HG02763 (cell line): ENCODE data around the gene PCDHA3.
"Not testable (repeated sequence)": the region's sequence is repeated elsewhere in the genome, so short reads cannot be mapped to it uniquely, and the experiment has no call there.

ENCODE experiments used
- ATAC-seq: cut with Tn5 transposase; IDR thresholded peaks from one replicate; pipeline ENCODE4 v1.9.1; 2021; ENCODE audit warnings: mild to moderate bottlenecking, moderate library complexity; ENCODE audit not compliant: unreplicated experiment

The PCDHA3 gene

DNA sequence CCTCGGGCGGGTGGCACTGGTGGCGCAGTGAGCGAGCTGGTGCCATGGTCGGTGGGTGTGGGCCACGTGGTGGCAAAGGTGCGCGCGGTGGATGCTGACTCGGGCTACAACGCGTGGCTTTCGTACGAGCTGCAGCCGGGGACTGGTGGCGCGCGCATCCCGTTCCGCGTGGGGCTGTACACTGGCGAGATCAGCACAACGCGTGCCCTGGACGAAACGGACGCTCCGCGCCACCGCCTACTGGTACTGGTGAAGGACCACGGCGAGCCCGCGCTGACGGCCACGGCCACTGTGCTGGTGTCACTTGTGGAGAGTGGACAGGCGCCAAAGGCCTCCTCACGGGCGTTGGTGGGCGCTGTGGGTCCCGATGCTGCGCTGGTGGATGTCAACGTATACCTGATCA lies 8.0 kb downstream of the PCDHA3 start:
- no peak for ATAC-seq

DNA sequence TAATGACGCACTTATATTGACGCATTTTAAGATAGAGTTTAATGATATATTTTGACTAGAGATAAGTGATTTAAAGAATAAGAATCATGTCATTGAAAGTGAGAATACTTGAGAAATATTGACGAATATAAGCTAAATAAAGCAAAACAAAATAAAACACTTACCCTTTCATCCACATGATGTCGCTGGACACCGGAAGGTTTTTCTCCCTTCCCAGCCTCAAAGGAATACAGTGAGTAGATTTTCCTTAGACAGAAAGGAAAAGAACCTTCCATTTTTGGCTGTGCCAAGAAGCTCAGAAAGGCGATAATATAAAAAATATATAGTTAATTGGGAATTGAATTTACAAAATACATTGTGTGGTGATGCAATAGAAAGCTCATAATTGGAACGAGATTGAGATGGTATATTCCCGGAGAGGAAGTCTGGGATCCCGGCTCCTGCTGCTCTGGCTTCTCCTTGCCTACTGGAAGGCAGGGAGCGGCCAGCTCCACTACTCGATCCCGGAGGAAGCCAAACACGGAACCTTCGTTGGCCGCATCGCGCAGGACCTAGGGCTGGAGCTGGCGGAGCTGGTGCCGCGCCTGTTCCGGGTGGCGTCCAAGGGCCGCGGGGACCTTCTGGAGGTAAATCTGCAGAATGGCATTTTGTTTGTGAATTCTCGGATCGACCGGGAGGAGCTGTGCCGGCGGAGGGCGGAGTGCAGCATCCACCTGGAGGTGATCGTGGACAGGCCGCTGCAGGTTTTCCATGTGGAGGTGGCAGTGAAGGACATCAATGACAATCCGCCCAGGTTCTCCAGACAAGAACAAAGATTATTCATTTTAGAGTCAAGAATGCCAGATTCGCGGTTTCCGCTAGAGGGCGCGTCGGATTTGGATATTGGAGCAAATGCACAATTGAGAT lies 20.8 kb downstream of the PCDHA3 start, which contains the start of gene PCDHA5:
Gene PCDHA5 (plus strand): TSS at position 239 of the 906 bp plus-strand sequence.
- ATAC-seq, result no peak

DNA sequence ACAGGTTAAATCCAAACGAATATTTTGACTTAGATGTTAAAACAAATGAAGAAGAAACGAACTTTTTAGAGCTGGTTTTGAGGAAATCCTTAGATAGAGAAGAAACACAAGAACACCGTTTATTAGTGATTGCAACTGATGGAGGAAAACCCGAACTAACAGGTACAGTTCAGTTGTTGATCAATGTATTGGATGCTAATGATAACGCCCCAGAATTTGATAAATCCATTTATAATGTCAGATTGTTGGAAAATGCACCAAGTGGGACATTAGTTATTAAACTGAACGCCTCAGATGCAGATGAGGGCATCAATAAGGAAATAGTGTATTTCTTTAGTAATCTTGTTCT lies 21.4 kb downstream of the PCDHA3 start:
- no peak for ATAC-seq

DNA sequence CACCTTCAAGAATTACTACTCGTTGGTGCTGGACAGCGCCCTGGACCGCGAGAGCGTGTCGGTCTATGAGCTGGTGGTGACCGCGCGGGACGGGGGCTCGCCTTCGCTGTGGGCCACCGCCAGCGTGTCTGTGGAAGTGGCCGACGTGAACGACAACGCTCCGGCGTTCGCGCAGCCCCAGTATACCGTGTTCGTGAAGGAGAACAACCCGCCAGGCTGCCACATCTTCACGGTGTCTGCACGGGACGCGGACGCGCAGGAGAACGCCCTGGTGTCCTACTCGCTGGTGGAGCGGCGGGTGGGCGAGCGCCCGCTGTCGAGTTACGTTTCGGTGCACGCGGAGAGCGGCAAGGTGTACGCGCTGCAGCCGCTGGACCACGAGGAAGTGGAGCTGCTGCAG lies 22.1 kb downstream of the PCDHA3 start:
- ATAC-seq, result not testable (repeated sequence)

DNA sequence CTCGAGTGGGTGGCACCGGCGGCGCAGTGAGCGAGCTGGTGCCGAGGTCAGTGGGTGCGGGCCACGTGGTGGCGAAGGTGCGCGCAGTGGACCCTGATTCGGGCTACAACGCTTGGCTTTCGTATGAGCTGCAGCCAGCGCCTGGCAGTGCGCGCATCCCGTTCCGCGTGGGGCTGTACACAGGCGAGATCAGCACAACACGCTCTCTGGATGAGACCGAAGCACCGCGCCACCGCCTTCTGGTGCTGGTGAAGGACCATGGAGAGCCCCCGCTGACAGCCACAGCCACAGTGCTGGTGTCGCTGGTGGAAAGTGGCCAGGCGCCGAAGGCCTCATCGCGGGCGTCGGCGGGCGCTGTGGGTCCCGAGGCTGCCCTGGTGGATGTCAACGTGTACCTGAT lies 22.6 kb downstream of the PCDHA3 start:
- no peak for ATAC-seq

DNA sequence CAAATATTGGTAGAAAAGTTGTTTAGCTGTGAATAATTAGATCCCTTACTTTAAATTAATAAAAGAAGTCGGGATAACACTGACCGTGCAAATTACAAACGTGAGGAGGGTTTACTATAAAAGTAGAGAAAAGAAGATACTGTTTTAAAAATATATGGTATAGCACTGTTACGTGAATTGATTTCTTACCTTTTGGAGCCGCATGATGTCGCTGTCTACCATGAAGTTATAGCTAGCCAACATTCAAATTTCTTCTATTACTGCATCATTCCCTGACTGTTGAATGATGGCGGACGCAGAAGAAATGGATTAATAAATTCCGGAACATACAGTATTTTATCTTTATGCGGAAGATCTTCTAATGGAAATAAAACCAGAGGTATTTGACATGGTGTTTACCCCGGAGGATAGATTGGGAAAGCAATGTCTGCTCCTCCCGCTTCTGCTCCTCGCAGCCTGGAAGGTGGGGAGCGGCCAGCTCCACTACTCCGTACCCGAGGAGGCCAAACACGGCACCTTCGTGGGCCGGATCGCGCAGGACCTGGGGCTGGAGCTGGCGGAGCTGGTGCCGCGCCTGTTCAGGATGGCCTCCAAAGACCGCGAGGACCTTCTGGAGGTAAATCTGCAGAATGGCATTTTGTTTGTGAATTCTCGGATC lies 27.0 kb downstream of the PCDHA3 start, which contains the start of gene PCDHA6:
Gene PCDHA6 (plus strand): TSS at position 257 of the 658 bp plus-strand sequence. CDS start 132 bp downstream, at position 389.
- no peak for ATAC-seq

DNA sequence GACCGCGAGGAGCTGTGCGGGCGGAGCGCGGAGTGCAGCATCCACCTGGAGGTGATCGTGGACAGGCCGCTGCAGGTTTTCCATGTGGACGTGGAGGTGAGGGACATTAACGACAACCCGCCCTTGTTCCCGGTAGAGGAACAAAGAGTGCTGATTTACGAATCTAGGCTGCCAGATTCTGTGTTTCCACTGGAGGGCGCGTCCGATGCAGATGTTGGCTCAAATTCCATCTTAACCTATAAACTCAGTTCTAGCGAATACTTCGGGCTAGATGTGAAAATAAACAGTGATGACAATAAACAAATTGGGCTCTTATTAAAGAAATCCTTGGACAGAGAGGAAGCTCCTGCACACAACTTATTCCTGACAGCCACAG lies 27.5 kb downstream of the PCDHA3 start:
- no peak for ATAC-seq

DNA sequence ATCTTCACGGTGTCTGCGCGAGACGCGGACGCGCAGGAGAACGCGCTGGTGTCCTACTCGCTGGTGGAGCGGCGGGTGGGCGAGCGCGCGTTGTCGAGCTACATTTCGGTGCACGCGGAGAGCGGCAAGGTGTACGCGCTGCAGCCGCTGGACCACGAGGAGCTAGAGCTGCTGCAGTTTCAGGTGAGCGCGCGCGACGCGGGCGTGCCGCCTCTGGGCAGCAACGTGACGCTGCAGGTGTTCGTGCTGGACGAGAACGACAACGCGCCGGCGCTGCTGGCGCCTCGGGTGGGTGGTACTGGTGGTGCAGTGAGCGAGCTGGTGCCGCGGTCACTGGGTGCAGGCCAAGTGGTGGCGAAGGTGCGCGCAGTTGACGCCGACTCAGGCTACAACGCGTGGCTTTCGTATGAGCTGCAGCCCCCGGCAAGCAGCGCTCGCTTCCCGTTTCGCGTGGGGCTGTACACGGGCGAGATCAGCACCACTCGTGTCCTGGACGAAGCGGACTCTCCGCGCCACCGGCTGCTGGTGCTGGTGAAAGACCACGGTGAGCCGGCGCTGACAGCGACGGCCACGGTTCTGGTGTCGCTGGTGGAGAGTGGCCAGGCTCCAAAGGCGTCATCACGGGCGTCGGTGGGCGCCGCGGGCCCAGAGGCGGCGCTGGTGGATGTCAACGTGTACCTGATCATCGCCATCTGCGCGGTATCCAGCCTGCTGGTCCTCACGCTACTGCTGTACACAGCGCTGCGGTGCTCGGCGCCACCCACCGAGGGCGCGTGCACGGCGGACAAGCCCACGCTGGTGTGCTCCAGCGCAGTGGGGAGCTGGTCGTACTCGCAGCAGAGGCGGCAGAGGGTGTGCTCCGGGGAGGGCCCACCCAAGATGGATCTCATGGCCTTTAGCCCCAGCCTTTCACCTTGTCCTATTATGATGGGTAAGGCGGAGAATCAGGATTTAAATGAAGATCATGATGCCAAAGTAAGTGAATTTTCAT lies 28.9 kb downstream of the PCDHA3 start:
- not testable (repeated sequence) for ATAC-seq

DNA sequence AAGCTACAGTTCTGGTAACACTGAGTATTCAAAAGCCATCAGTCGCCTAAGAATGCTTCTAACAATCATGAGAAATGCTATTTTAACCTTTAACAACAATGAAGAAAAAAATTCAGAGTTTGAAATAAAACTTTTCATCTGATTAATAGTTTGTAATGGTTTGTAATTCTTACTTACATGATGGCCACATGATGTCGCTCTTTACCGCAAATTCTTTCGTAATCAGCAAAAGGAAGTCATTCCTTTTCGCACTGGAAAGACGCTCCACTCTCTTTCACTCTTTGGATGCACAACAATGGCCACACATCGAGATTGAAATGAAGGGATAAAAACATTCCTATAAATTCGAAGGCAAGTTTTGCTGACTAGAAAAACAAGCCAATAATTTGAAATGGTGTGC lies 33.1 kb downstream of the PCDHA3 start, which contains the start of gene PCDHA7:
Gene PCDHA7 (plus strand): TSS at position 277 of the 400 bp plus-strand sequence. CDS start 115 bp downstream, at position 392.
- ATAC-seq, result no peak

DNA sequence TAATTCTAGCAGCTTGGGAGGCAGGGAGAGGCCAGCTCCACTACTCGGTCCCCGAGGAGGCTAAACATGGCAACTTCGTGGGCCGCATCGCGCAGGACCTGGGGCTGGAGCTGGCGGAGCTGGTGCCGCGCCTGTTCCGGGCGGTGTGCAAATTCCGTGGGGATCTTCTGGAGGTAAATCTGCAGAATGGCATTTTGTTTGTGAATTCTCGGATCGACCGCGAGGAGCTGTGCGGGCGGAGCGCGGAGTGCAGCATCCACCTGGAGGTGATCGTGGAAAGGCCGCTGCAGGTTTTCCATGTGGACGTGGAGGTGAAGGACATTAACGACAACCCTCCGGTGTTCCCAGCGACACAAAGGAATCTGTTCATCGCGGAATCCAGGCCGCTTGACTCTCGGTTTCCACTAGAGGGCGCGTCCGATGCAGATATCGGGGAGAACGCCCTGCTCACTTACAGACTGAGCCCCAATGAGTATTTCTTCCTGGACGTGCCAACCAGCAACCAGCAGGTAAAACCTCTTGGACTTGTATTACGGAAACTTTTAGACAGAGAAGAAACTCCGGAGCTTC lies 33.7 kb downstream of the PCDHA3 start:
- ATAC-seq, result not testable (repeated sequence)

DNA sequence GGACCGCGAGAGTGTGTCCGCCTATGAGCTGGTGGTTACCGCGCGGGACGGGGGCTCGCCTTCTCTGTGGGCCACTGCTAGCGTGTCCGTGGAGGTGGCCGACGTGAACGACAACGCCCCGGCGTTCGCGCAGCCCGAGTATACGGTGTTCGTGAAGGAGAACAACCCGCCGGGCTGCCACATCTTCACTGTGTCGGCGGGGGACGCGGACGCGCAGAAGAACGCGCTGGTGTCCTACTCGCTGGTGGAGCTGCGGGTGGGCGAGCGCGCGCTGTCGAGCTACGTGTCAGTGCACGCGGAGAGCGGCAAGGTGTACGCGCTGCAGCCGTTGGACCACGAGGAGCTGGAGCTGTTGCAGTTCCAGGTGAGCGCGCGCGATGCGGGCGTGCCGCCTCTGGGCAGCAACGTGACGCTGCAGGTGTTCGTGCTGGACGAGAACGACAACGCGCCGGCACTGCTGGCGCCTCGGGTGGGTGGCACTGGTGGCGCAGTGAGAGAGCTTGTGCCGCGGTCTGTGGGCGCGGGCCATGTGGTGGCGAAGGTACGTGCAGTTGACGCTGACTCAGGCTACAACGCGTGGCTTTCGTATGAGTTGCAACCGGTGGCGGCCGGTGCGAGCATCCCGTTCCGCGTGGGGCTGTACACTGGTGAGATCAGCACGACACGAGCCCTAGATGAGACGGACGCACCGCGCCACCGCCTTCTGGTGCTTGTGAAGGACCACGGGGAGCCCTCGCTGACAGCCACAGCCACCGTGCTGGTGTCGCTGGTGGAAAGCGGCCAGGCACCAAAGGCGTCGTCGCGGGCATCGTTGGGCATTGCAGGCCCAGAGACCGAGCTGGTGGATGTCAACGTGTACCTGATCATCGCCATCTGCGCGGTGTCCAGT lies 35.0 kb downstream of the PCDHA3 start:
- ATAC-seq, result no peak

DNA sequence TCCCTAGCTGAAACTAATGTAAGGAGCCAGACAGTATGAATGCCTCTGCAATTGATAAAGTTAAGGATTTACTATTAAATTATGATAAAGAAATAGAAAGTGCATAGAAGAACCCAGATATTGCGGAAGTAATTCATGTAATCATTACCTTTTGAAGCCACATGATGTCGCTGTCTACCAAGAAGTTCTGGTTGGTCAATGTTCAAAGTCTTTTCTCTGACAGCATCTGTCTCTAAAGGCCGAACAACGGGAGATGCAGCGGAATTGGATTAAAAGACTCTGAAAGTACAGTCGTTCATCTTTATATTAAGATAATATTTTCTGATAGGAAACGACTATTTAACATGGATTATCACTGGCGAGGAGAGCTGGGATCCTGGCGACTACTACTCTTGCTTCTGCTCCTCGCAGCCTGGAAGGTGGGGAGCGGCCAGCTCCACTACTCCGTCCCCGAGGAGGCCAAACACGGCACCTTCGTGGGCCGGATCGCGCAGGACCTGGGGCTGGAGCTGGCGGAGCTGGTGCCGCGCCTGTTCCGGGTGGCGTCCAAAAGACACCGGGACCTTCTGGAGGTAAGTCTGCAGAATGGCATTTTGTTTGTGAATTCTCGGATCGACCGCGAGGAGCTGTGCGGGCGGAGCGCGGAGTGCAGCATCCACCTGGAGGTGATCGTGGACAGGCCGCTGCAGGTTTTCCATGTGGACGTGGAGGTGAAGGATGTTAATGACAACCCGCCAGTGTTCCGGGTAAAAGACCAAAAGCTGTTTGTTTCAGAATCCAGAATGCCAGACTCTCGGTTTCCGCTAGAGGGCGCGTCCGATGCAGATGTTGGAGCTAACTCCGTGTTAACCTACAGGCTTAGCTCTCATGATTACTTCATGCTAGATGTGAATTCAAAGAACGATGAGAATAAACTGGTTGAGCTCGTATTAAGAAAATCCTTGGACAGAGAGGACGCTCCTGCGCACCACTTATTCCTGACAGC lies 40.4 kb downstream of the PCDHA3 start, which contains the start of gene PCDHA8:
Gene PCDHA8 (plus strand): TSS at position 210 of the 985 bp plus-strand sequence. CDS start 135 bp downstream, at position 345.
- ATAC-seq, result no peak

DNA sequence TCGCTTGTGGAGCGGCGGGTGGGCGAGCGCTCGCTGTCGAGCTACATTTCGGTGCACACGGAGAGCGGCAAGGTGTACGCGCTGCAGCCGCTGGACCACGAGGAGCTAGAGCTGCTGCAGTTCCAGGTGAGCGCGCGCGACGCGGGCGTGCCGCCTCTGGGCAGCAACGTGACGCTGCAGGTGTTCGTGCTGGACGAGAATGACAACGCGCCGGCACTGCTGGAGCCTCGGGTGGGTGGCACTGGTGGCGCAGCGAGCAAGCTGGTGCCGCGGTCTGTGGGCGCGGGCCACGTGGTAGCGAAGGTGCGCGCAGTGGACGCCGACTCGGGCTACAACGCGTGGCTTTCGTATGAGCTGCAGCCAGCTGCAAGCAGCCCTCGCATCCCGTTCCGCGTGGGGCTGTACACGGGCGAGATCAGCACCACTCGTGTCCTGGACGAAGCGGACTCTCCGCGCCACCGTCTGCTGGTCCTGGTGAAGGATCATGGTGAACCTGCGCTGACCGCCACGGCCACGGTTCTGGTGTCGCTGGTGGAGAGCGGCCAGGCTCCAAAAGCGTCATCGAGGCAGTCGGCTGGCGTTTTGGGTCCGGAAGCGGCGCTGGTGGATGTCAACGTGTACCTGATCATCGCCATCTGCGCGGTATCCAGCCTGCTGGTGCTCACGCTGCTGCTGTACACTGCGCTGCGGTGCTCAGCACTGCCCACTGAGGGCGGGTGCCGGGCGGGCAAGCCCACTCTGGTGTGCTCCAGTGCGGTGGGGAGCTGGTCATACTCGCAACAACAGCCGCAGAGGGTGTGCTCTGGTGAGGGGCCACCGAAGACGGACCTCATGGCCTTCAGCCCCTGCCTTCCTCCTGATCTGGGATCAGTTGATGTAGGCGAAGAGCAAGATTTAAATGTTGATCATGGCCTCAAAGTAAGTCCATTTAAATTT lies 42.2 kb downstream of the PCDHA3 start:
- no peak for ATAC-seq

DNA sequence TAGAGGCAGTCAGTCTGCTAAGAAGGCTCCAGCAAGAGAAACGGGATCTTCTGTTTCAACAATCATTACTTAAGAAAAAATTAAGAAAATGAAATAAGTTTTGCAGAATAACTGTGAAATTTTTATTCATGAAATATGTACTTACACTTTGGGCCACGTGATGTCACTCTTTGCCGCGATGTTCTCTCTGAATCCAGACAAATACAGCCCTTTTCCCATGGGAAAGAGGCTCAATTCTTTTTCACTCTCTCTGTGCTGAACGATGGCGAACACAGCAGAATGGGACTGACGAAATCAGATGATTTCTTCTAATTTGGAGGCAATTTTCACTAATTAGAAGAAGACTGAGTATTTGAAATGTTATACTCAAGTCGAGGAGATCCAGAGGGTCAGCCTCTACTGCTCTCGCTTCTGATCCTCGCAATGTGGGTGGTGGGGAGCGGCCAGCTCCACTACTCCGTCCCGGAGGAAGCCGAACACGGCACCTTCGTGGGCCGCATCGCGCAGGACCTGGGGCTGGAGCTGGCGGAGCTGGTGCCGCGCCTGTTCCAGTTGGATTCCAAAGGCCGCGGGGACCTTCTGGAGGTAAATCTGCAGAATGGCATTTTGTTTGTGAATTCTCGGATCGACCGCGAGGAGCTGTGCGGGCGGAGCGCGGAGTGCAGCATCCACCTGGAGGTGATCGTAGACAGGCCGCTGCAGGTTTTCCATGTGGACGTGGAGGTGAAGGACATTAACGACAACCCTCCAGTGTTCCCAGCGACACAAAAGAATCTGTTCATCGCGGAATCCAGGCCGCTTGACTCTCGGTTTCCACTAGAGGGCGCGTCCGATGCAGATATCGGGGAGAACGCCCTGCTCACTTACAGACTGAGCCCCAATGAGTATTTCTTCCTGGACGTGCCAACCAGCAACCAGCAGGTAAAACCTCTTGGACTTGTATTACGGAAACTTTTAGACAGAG lies 47.6 kb downstream of the PCDHA3 start, which contains the start of gene PCDHA9:
Gene PCDHA9 (plus strand): TSS at position 244 of the 964 bp plus-strand sequence. CDS start 114 bp downstream, at position 358.
- not testable (repeated sequence) for ATAC-seq

DNA sequence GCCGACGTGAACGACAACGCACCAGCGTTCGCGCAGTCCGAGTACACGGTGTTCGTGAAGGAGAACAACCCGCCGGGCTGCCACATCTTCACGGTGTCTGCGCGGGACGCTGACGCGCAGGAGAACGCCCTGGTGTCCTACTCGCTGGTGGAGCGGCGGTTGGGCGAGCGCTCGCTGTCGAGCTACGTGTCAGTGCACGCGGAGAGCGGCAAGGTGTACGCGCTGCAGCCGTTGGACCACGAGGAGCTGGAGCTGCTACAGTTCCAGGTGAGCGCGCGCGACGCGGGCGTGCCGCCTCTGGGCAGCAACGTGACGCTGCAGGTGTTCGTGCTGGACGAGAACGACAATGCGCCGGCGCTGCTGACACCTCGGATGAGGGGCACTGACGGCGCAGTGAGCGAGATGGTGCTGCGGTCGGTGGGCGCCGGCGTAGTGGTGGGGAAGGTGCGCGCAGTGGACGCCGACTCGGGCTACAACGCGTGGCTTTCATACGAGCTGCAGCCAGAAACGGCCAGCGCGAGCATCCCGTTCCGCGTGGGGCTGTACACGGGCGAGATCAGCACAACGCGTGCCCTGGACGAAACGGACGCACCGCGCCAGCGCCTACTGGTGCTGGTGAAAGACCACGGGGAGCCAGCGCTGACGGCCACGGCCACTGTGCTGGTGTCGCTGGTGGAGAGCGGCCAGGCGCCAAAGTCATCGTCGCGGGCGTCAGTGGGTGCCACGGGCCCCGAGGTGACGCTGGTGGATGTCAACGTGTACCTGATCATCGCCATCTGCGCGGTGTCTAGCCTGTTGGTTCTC lies 49.2 kb downstream of the PCDHA3 start:
- ATAC-seq, result not testable (repeated sequence)
